AG09309 (cell line): Measurements from ENCODE around the gene EEF1AKMT3.

Source experiments
- DNase-seq: peaks from one replicate; pipeline ENCODE4 v3.0.0-alpha.2; 2010; ENCODE audit warnings: low read depth
- H3K4me3 ChIP-seq: 2 replicates; pipeline ENCODE4 v1.5.1; 2011; ENCODE audit warnings: mild to moderate bottlenecking, low read depth, low read length, moderate library complexity; ENCODE audit not compliant: control insufficient read depth
- CTCF ChIP-seq: IDR thresholded peaks from 2 replicates; pipeline ENCODE4 v1.5.1; 2011; ENCODE audit warnings: mild to moderate bottlenecking, low read depth, low read length, inconsistent platforms; ENCODE audit not compliant: insufficient read depth, control insufficient read depth; ENCODE audit errors: missing control alignments

EEF1AKMT3 gene

DNA sequence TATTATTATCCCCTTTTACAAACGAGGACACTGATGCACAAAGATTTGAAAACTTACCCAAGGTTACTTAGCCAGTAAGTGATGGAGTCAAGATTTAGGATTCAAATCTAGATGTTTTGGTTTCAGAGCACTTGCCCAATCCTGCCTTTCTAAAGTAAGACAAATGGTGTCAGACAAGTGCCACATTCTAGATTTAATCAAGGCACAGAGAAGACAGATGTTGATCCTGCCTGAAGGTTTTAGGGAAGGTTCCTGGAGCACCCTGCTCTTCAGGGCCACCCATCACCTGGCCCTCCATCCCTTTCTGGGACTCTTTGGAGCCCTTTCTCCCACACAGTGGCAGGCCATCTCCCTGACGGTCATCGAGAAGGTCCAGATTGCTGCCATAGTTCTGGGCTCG is 14.6 kb upstream of the EEF1AKMT3 start:
- no peak overlapping the region for H3K4me3 ChIP-seq
- TF ChIP-seq CTCF, result no peak
- no peak for DNase-seq

DNA sequence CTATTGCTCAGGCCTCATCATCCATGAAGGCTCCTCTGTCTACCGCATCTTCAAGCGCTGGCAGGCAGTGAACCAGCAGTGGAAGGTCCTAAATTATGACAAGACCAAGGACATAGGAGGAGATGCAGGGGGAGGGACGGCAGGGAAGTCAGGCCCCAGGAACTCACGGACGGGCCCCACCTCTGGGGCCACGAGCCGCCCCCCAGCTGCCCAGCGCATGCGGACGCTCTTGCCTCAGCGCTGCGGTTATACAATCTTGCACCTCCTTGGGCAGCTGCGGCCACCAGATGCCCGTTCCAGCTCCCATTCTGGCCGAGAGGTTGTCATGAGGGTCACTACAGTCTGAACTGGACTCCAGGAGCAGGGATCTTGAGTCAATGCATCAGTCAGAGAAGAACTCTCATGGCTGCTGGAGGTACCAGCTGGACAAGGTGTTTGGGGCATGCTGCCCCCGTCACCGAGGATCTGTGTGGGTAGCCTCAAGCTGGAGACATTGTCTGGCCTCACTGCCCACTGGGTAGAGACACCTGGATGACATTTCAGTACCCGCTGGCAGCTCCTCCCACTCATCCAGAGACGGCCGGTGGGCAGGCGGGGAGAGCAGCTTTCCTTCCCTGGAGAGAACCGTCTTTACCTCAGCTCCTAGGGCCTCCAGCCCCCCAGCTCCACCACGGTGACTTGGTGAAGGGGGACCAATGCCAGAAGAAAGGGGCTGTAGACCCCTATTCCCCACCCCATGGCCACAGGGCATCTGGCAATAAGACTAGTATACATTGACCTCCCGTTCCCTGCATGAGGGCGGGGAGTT is 13.7 kb upstream of the EEF1AKMT3 start:
- H3K4me3 ChIP-seq, result no peak overlapping the region
- DNase-seq, result no peak
- TF ChIP-seq CTCF, result no peak

- DNase-seq, result no peak
- no peak overlapping the region for H3K4me3 ChIP-seq
- TF ChIP-seq CTCF, result peak; percentile 49
These were observed 12.9 kb upstream of the EEF1AKMT3 start for GRCh38 chr12:57759360-57759980.

DNA sequence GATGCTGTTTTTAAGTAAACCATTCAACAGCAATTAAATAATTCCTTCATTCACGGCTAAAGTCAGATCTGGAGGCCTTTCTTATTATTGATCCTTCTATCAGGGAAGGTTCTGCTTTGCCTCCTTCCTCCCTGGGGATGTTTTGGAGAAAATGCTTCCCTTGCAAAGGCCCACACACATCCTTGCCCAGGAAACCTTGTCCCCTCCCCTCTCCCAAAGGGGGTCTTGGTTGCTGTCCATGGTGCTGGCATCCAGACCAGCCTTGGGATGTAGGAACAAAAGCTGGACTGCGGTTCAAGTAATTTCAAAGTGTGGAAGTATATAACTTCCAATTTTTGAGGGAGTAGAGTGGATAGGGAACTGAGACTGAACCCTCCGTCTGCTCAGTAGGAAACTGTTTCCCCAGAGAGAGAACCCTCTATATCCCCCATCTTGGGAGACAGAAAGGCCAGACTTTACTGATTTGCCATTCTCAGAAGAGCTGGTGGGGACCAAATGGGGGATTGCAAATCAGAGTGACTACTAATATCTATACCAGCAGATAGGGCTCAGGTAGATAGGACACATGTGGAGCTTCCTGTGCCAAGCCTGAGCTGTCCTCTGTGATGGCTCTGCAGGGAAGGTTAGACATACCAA is 11.9 kb upstream of the EEF1AKMT3 start:
- TF ChIP-seq CTCF, result no peak
- DNase-seq, result no peak

GRCh38 chr12:57761391-57761998 is 10.9 kb upstream of the EEF1AKMT3 start:
- H3K4me3 ChIP-seq, result no peak overlapping the region
- DNase-seq, result no peak
- TF ChIP-seq CTCF, result no peak

More for the DNA sequence above, 11.9 kb upstream of the EEF1AKMT3 start:
- H3K4me3 ChIP-seq, result no peak overlapping the region

DNA sequence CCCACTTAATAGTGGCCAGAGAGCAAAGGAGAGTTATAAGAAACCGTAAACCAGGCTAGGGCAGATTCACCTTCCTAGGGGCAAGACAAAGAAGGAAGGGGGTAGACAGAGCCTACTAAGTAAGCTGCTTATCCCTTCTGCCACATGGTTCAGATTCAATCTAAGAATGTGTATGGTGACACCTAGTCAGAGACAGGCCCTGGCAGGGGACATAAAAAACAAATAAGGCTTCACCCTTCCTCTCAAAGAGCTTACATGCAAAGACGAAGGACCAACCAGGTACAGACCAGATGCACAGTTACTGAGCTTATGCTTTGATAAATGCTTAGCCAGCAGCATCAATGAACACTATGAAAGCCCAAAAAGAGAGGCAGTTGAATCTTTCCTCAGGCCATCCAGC is 10.0 kb upstream of the EEF1AKMT3 start:
- H3K4me3 ChIP-seq, result no peak overlapping the region
- no peak for DNase-seq
- no peak for TF ChIP-seq CTCF
